ENCODE data around the gene CATSPER1. TPM values are rescaled to one million over a fixed set of nuclear protein-coding genes. Genes with fewer than 3 reads are reported as not detected.
A peak's percentile ranks its signal among the peaks of the same experiment; 100 is the strongest.

Gene CATSPER1
- total RNA-seq, 1 experiment from 2014 or later: 1.1 TPM

- ATAC-seq (peak; percentile 32), DNase-seq (peak; percentile 47)
- ChIA-PET POLR2A (ENCODE audit: unreplicated experiment) (interaction anchor here (0.6 kb wide), 2 partner anchors 42 to 170 kb away, joined by 3 to 10 read pairs; no protein-coding TSS in a partner anchor), CTCF (no interaction called here)
- peak overlapping the region; percentile 39; the same call in 1 of the 2 replicates for H3K9ac ChIP-seq (ENCODE audit: low read length)
- peaks cover 35% of the 10 kb centered on the region for H3K36me3 ChIP-seq (ENCODE audit: low read depth, low read length)
- H2AFZ ChIP-seq (ENCODE audit: low read length): peak overlapping the region; percentile 63
- peaks cover 25% of the 10 kb centered on the region for H3K4me1 ChIP-seq (ENCODE audit: insufficient read depth, low read length)
- no TSS peak for BruUV-seq (replicated peaks)
- intact Hi-C loops (cut with micrococcal nuclease): loop anchor here (2.0 to 5.0 kb wide), 2 partner anchors 42 to 64 kb away; no protein-coding TSS in a partner anchor
- no peaks in the 10 kb centered on the region for H4K20me1 ChIP-seq (ENCODE audit: low read length)
- peak overlapping the region; percentile 85 for H3K4me2 ChIP-seq (ENCODE audit: low read length)
- H3K4me3 ChIP-seq (ENCODE audit: low read length): peak overlapping the region; percentile 83
- no peaks in the 10 kb centered on the region for H3K9me2 ChIP-seq (replicated peaks; ENCODE audit: low read length)
- H3F3A ChIP-seq (ENCODE audit: low read length, unreplicated experiment): peaks cover 11% of the 10 kb centered on the region
- H3K27ac ChIP-seq (ENCODE audit: low read length): no peak overlapping the region
- no peaks in the 10 kb centered on the region for H3K27me3 ChIP-seq (ENCODE audit: low read length)
- H3K79me2 ChIP-seq (ENCODE audit: low read length): peaks cover 39% of the 10 kb centered on the region
- no peak for TF ChIP-seq EZH2 (IDR thresholded peaks at IDR 0.05; ENCODE audit: low read length, unreplicated experiment)
- TF ChIP-seq CTCF (conservative IDR thresholded peaks at IDR 0.05; ENCODE audit: low read depth, low read length): no peak
- TF ChIP-seq EZH2phosphoT487 (IDR thresholded peaks at IDR 0.05; ENCODE audit: borderline replicate concordance, low read length): no peak
- no peaks in the 10 kb centered on the region for H3K9me3 ChIP-seq (ENCODE audit: low read length)
Observed at GRCh38 chr11:66070604-66071380, 44.5 kb upstream of the CATSPER1 start.

- Histone ChIP-seq H3K4me3 (ENCODE audit: low read length) (peak within 1 kb of the TSS; percentile 83), H3F3A (ENCODE audit: low read length, unreplicated experiment) (peaks cover 11% of the 10 kb centered on the region), H3K27ac (ENCODE audit: low read length) (no peak within 1 kb of the TSS), H3K9ac (ENCODE audit: low read length) (peak within 1 kb of the TSS; percentile 39; the same call in 1 of the 2 replicates), H3K36me3 (ENCODE audit: low read depth, low read length) (peaks cover 40% of the 10 kb centered on the region), H3K9me3 (ENCODE audit: low read length) (no peaks in the 10 kb centered on the region), H3K4me2 (ENCODE audit: low read length) (peak within 1 kb of the TSS; percentile 86), H3K79me2 (ENCODE audit: low read length) (peaks cover 39% of the 10 kb centered on the region), H3K27me3 (ENCODE audit: low read length) (no peaks in the 10 kb centered on the region), H3K4me1 (ENCODE audit: insufficient read depth, low read length) (peaks cover 25% of the 10 kb centered on the region), H3K9me2 (replicated peaks; ENCODE audit: low read length) (no peaks in the 10 kb centered on the region), H4K20me1 (ENCODE audit: low read length) (no peaks in the 10 kb centered on the region), H2AFZ (ENCODE audit: low read length) (peak within 1 kb of the TSS; percentile 63)
- ATAC-seq (peak; percentile 73), DNase-seq (peak; percentile 81)
- CTCF ChIA-PET: no interaction called here
- intact Hi-C loops (cut with micrococcal nuclease): loop anchor here (2.0 to 5.0 kb wide), 2 partner anchors 42 to 65 kb away; no protein-coding TSS in a partner anchor
- TF ChIP-seq EZH2 (IDR thresholded peaks at IDR 0.05; ENCODE audit: low read length, unreplicated experiment) (no peak), EZH2phosphoT487 (IDR thresholded peaks at IDR 0.05; ENCODE audit: borderline replicate concordance, low read length) (0 out of 2 replicates have a peak, but pooled peaks have one; percentile 38)
- BruUV-seq (replicated peaks): no TSS peak
- POLR2A ChIA-PET (ENCODE audit: unreplicated experiment): interaction anchor here (0.6 kb wide), 3 partner anchors 43 to 169 kb away, joined by 3 to 10 read pairs (median 3); no protein-coding TSS in a partner anchor
Observed at GRCh38 chr11:66069715-66070603, 43.7 kb upstream of the CATSPER1 start, which contains the start of gene PACS1. Gene PACS1, plus strand, starts transcription at chr11:66070272. Its CDS starts 215 bp downstream, at chr11:66070487.
